Activated gamma-delta T cell (primary cell): ENCODE results near the gene CFAP46.

ENCODE experiments used
- DNase-seq: peaks from one replicate; lab custom pipeline; 2025; lab: John Stamatoyannopoulos, UW
- total RNA-seq, 2 donors: gene quantifications; one replicate each; lab custom pipeline; 2026; lab: John Stamatoyannopoulos, UW

The CFAP46 gene
- 0 to 0.17 reads per million in 2 donors for total RNA-seq

- no peak for DNase-seq
Observed at GRCh38 chr10:132942101-132943057, at the start of gene CFAP46. TSS of gene CFAP46 (minus strand) at chr10:132942570. CDS start at chr10:132942484, 86 bp downstream.

- no peak for DNase-seq
Observed at GRCh38 chr10:132991706-132992432, 49.5 kb upstream of the CFAP46 start.

DNA sequence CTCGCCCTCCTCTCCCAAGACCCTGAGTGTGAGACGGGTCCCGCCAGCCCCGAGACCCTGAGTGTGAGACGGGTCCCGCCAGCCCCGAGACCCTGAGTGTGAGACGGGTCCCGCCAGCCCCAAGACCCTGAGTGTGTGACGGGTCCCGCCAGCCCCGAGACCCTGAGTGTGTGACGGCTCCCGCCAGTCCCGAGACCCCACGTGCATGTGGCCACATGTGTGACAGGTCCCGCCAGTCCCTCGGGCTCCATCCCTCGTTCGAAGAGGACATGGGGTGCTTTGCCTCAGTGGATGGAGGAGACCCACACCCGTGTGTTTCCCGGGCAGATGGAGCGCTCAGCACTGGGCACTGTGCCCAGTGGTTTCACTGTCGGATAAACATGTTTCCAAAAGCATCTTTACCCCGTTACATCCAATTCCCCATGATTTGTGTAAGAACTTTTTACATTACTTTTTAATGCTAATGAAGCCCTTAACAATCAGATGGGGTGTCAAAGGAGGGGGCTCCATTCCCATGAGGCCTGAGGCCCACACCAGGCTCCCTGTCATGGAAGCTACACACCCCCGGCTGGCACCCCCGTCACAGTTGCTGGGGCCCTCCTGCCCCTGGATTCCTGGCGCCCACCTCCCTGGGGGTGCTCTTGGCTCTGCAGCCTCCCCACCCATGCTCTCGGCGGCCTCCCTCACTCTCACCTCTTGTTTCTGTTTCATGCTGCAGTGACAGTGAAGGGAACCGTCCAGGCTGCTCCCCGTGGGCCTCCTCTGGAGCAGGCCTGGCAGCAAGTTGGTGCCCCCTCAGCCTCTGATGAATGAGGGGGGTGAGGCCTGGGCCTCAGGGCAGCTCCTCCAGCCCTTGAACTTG is 48.5 kb upstream of the CFAP46 start:
- DNase-seq: no peak

- no peak for DNase-seq
Observed at GRCh38 chr10:132989476-132990415, 47.4 kb upstream of the CFAP46 start.

GRCh38 chr10:132988988-132989387 is 46.6 kb upstream of the CFAP46 start:
- DNase-seq: no peak

- DNase-seq: no peak
Observed at GRCh38 chr10:132987671-132988571, 45.6 kb upstream of the CFAP46 start.

- DNase-seq: no peak
Observed at GRCh38 chr10:132986978-132987377, 44.6 kb upstream of the CFAP46 start.

GRCh38 chr10:132986576-132986975 is 44.2 kb upstream of the CFAP46 start:
- no peak for DNase-seq

DNA sequence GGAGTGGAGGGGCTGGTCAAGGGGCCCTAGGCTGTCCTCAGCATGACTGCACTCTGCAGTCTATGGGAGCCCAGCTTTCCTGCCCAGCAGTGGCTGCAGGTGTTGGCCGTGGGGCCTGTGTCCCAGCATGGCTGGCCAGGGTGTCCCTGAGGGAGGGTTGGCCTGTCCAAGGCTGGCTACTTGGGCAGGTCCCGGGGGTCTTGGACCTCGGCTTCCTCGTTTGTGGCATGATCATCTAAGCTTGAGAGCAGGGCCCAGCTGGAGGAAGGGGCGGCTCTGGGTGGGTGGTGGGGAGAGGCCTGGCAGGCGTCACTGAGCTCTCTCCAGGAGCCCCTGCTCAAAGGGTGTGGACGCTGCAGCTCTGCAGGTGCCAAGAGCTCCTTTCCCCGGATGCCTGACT is 43.7 kb upstream of the CFAP46 start:
- DNase-seq: no peak

GRCh38 chr10:132985546-132985900 is 43.2 kb upstream of the CFAP46 start:
- no peak for DNase-seq

- no peak for DNase-seq
Observed at GRCh38 chr10:132984801-132985545, 42.6 kb upstream of the CFAP46 start.

GRCh38 chr10:132984008-132984295 is 41.6 kb upstream of the CFAP46 start:
- DNase-seq: no peak

- DNase-seq: no peak
Observed at GRCh38 chr10:132983252-132984007, 41.1 kb upstream of the CFAP46 start.

- DNase-seq: no peak
Observed at GRCh38 chr10:132982301-132982989, 40.1 kb upstream of the CFAP46 start.

GRCh38 chr10:132981746-132982145 is 39.4 kb upstream of the CFAP46 start:
- DNase-seq: no peak

- no peak for DNase-seq
Observed at GRCh38 chr10:132981173-132981555, 38.8 kb upstream of the CFAP46 start.

DNA sequence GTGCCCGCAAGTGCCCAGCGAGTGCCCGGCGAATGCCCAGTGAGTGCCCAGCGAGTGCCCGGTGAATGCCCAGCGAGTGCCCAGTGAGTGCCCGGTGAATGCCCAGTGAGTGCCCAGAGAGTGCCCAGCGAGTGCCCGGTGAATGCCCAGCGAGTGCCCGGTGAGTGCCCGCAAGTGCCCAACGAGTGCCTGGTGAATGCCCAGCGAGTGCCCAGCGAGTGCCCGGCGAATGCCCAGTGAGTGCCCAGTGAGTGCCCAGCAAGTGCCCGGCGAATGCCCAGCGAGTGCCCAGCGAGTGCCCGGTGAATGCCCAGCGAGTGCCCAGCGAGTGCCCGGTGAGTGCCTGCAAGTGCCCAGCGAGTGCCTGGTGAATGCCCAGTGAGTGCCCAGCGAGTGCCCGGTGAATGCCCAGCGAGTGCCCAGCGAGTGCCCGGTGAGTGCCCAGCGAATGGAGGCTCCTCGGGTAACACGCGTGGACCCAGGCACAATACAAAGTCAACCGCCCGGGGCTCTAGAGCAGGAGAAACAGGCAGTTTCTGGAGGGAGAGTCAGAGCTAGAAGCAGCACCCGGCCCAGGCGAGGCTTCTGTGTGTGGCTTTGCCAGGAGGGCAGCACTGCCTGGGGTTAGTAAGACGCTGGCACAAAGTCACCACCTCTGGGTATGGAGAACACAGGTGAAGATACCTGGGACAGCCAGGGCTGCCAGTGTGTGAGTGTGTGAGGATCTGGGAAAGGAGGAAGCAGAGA is 38.2 kb upstream of the CFAP46 start:
- DNase-seq: no peak
